OCI-LY7 (cell line): ENCODE measurements around the gene SNPH. TPM values are rescaled to one million over a fixed set of nuclear protein-coding genes. Genes with fewer than 3 reads are reported as not detected.

Experiments used
- BruUV-seq: library from RNA; stranded (reverse); fragments of 400-500 nt; replicated peaks from 2 replicates; lab custom pipeline; 2021; lab: Mats Ljungman, UMichigan
- CTCF ChIA-PET: fragments of 300-600 bp; sonication (Branson Sonifier 250); formaldehyde crosslinking; loops from one replicate; lab custom pipeline; 2022; ENCODE audit warnings: antibody characterized with exemption; ENCODE audit not compliant: unreplicated experiment; lab: Charles Lee
- POLR2A ChIA-PET: fragments of 300-600 bp; sonication (Branson Sonifier 250); formaldehyde crosslinking; loops from one replicate; lab custom pipeline; 2022; ENCODE audit warnings: antibody characterized with exemption; lab: Charles Lee
- DNase-seq: peaks from one replicate; pipeline ENCODE4 v3.0.0-alpha.2; 2015; ENCODE audit warnings: low spot score
- H2AFZ ChIP-seq: fragments of 200-600 bp; sonication (generic), shearing (Covaris generic); 2 replicates; pipeline ENCODE4 v1.6.1; 2014; ENCODE audit warnings: mild to moderate bottlenecking, antibody characterized with exemption, low read length, moderate library complexity
- H3K27ac ChIP-seq: fragments of 200-600 bp; sonication (generic); 2 replicates; pipeline ENCODE4 v1.5.1; 2014; ENCODE audit warnings: mixed run types, low read depth, mild to moderate bottlenecking, moderate library complexity, low read length, inconsistent platforms; ENCODE audit not compliant: poor library complexity, severe bottlenecking
- H3K36me3 ChIP-seq: fragments of 200-600 bp; sonication (generic); 2 replicates; pipeline ENCODE4 v1.6.1; 2014; ENCODE audit warnings: mild to moderate bottlenecking, antibody characterized with exemption, low read length, moderate library complexity, mixed read lengths; ENCODE audit not compliant: insufficient read depth
- H3K4me1 ChIP-seq: fragments of 200-600 bp; sonication (generic); 2 replicates; pipeline ENCODE4 v1.5.1; 2014; ENCODE audit warnings: mild to moderate bottlenecking, low read length; ENCODE audit not compliant: insufficient read depth, poor library complexity, severe bottlenecking
- H3K4me2 ChIP-seq: fragments of 200-600 bp; sonication (generic); 2 replicates; pipeline ENCODE4 v1.6.1; 2014; ENCODE audit warnings: mild to moderate bottlenecking, low read length
- H3K4me3 ChIP-seq: fragments of 200-600 bp; sonication (generic); 2 replicates; pipeline ENCODE4 v1.5.1; 2014; ENCODE audit warnings: mild to moderate bottlenecking, low read depth, low read length; ENCODE audit not compliant: poor library complexity, severe bottlenecking
- H3K79me2 ChIP-seq: fragments of 200-600 bp; sonication (generic); 2 replicates; pipeline ENCODE4 v1.6.1; 2016; ENCODE audit warnings: low read depth, mild to moderate bottlenecking, low read length, moderate library complexity, mixed read lengths; ENCODE audit not compliant: insufficient read depth
- H3K9me2 ChIP-seq: fragments of 200-600 bp; sonication (generic); 2 replicates; pipeline ENCODE4 v1.6.1; 2016; ENCODE audit warnings: mild to moderate bottlenecking, low read length, mixed read lengths; ENCODE audit not compliant: insufficient read depth
- H3K9me3 ChIP-seq: fragments of 200-600 bp; sonication (generic); 2 replicates; pipeline ENCODE4 v1.6.1; 2014; ENCODE audit warnings: mild to moderate bottlenecking, mixed run types, low read length, mixed read lengths
- H4K20me1 ChIP-seq: fragments of 200-600 bp; sonication (generic); 2 replicates; pipeline ENCODE4 v1.6.1; 2014; ENCODE audit warnings: mild to moderate bottlenecking, antibody characterized with exemption, low read length, moderate library complexity, mixed read lengths; ENCODE audit not compliant: insufficient read depth
- CTCF ChIP-seq: fragments of 200-600 bp; sonication (generic); conservative IDR thresholded peaks from 2 replicates; pipeline ENCODE4 v1.5.1; 2014; ENCODE audit warnings: mild to moderate bottlenecking, antibody characterized with exemption, low read length, moderate library complexity, mixed read lengths
- EZH2phosphoT487 ChIP-seq: fragments of 200-600 bp; sonication (generic); IDR thresholded peaks from 2 replicates; pipeline ENCODE4 v1.6.1; 2018; ENCODE audit warnings: low read depth, borderline replicate concordance, mild to moderate bottlenecking, mixed run types, antibody characterized with exemption, low read length, moderate library complexity, mixed read lengths
- intact Hi-C: fragments of 100-400 bp; cut with micrococcal nuclease; formaldehyde crosslinking; loops from one replicate; pipeline ENCODE4 v1.10.0; 2022; ENCODE audit not compliant: unreplicated experiment
- total RNA-seq, 2 experiments: library from RNA; depleted of rRNA in 1 of 2; stranded (reverse); fragments of >200 nt in 1 of 2; shearing (Covaris generic) in 1 of 2; gene quantifications; 2 replicates each; pipeline ENCODE4 v1.2.3, GENCODE V29; 2014 to 2022

Gene SNPH
- total RNA-seq, 2 experiments from 2014 or later: not detected

GRCh38 chr20:1299522-1299921 is 33.4 kb downstream of the SNPH start:
- no peak for TF ChIP-seq CTCF
- Histone ChIP-seq H2AFZ (no peak overlapping the region), H3K36me3 (no peaks in the 10 kb centered on the region), H3K9me2 (no peaks in the 10 kb centered on the region), H3K4me2 (no peak overlapping the region), H3K27ac (no peak overlapping the region), H3K4me3 (no peak overlapping the region), H4K20me1 (no peaks in the 10 kb centered on the region), H3K9me3 (no peaks in the 10 kb centered on the region), H3K79me2 (no peaks in the 10 kb centered on the region), H3K4me1 (no peaks in the 10 kb centered on the region)
- no peak for DNase-seq
- intact Hi-C loops: no loop called here
- CTCF ChIA-PET: no interaction called here
- POLR2A ChIA-PET: no interaction called here
- BruUV-seq: no TSS peak

GRCh38 chr20:1300083-1300840 is 34.2 kb downstream of the SNPH start:
- Histone ChIP-seq H3K4me1 (no peaks in the 10 kb centered on the region), H3K27ac (no peak overlapping the region), H3K4me2 (no peak overlapping the region), H3K79me2 (no peaks in the 10 kb centered on the region), H3K4me3 (no peak overlapping the region), H4K20me1 (no peaks in the 10 kb centered on the region), H2AFZ (no peak overlapping the region), H3K9me2 (no peaks in the 10 kb centered on the region), H3K9me3 (no peaks in the 10 kb centered on the region), H3K36me3 (no peaks in the 10 kb centered on the region)
- intact Hi-C loops: no loop called here
- CTCF ChIA-PET: no interaction called here
- no peak for TF ChIP-seq EZH2phosphoT487
- TF ChIP-seq CTCF: no peak
- POLR2A ChIA-PET: no interaction called here
- BruUV-seq: no TSS peak
- no peak for DNase-seq

GRCh38 chr20:1301031-1301529 is 35.0 kb downstream of the SNPH start:
- H3K36me3 ChIP-seq: no peaks in the 10 kb centered on the region
- no peaks in the 10 kb centered on the region for H3K9me2 ChIP-seq
- BruUV-seq: no TSS peak
- H3K27ac ChIP-seq: no peak overlapping the region
- no peak overlapping the region for H3K4me3 ChIP-seq
- ChIA-PET POLR2A (interaction anchor here (0.7 kb wide), 1 partner anchor 26 kb away, joined by 3 read pairs; no protein-coding TSS in a partner anchor), CTCF (no interaction called here)
- no peaks in the 10 kb centered on the region for H3K79me2 ChIP-seq
- TF ChIP-seq CTCF (no peak), EZH2phosphoT487 (no peak)
- no peak for DNase-seq
- intact Hi-C loops: no loop called here
- H3K4me2 ChIP-seq: no peak overlapping the region
- no peaks in the 10 kb centered on the region for H4K20me1 ChIP-seq
- H3K4me1 ChIP-seq: no peaks in the 10 kb centered on the region
- no peaks in the 10 kb centered on the region for H3K9me3 ChIP-seq
- H2AFZ ChIP-seq: no peak overlapping the region
